Inflammatory macrophage treated with lipopolysaccharide for 1 hour (primary cell): Measurements from ENCODE around the gene TP73.

ENCODE experiments used
- DNase-seq, 2 donors: peaks; one replicate each; pipeline ENCODE4 v3.0.0-alpha.2; 2020 to 2022

TP73 gene

DNA sequence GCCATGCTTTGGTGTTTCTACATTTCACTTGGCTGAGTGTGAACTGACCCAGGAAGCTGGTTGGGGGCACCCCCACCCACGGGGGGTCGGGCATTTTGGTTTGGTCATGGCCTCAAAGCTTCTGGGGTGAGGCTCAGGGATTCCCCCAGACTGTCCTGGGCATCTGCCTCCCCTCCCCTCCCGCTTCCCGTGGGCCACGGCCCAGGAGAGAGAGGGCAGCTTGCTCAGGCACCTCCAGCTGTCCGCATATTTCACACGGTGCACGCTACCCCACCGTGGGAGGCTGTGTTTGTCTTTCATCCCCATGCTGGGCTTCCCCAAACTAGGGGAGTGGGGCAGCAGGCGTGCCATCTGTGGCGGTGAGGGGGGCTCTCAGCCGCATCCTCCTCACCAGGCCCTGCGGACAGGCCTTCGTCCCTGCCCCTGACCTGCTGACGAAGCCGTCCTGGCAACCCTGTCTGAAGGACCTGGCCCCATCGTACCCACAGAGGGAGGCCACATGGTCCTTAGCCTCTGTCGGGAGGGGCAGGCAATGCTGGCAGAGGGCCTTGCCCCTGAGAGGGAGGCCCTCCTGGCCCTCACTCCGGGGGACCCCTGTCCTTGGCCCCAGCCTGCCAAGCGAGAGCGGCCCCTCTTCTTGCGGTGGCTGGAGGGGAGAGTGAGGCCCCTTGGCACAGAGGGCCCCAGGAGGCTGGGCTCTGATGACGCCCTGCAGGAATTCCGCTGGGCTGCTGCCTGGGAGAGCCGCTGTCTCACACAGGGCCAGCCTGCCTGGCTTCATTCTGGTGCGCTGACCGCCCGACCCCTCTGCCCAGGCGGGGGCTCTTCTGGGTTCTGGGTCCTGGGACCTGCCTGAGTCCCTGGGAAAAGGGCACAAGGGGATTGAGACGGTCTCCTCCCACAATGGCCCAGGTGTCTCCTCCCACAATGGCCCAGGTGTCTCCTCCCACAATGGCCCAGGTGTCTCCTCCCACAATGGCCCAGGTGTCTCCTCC is 22.1 kb downstream of the TP73 start:
- DNase-seq = peak; percentile 71 to 86

DNA sequence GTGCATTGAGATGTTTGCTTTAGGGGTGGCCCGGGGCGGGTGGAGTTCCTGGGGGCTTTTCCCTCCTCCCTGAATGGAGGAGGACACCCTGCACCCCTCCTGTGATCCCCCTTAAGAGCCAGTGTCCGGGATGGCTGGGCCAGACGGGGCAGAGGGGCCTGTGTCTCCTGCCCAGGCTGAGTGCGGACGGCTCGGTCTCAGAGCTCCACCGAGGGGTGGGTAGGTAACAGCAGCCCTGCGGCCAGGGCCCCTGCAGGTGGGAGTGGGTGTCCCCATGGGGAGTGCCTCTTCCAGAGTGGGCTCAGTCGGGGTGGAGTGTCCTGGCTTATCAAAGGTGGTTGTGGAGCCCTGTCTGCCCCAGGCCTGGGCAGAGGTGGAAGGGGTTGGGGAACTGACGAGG is 23.1 kb downstream of the TP73 start:
- DNase-seq = no peak

DNA sequence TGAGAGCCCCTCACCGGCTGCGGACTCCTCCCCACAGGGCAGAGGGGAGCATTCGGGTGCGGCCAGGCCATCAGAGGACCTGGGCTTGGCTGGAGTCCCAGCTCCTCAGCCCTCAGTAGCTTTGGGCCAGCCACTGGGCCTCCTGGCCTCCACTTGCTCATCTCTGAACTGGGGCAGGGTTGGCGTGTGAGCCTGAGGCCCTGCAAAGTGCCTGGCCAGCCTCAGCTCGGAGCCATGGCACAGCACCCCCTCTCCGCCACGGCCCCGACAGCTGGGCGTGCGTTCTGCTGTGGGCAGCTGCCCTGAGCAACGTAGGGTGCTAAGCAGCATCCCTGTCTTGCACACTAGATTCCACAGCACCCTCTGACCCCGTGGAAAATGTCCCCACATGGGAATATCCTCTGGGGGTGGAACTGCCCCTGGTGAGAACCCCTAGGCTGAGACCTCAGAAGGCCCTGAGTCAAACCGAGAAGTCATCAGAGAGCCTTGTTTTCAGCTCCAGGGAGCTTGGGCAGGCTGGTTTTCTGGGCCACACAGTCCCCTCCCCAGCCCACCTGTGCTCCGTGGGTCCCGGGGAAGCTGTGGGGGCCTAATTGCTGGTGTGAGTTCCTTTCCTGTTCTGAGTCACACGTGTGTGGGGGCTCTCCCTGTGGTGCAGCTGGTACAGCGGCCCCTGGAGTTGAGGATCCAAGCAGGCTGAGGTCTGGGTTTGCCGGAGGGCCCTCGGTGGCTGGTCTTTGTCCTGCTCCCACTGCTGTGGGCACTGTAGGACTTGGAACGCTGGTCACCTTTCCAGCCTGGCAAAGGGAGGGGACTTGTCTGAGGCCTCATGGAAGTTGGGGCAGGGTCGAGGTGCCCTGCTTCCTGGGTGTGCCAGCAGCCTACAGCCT is 24.5 kb downstream of the TP73 start:
- DNase-seq = peak; percentile 59 to 75

DNA sequence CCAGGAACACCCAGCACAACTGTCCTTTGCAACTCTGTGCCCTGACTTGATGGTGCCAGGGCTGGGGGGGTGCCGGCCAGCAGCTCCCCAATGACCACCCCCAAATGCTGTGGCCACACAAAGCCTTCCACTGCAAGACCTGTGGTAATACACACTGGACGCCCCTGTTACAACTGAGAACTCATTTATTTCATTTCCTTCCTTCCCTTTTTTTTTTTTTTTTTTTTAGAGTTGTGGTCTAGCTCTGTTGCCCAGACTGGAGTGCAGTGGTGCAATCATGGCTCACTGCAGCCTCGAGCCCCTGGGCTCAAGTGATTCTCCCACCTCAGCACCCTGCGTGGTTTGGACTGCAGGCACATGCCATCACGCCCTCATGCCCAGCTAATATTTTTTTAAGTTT is 25.2 kb downstream of the TP73 start:
- peak; percentile 44 to 64 for DNase-seq

DNA sequence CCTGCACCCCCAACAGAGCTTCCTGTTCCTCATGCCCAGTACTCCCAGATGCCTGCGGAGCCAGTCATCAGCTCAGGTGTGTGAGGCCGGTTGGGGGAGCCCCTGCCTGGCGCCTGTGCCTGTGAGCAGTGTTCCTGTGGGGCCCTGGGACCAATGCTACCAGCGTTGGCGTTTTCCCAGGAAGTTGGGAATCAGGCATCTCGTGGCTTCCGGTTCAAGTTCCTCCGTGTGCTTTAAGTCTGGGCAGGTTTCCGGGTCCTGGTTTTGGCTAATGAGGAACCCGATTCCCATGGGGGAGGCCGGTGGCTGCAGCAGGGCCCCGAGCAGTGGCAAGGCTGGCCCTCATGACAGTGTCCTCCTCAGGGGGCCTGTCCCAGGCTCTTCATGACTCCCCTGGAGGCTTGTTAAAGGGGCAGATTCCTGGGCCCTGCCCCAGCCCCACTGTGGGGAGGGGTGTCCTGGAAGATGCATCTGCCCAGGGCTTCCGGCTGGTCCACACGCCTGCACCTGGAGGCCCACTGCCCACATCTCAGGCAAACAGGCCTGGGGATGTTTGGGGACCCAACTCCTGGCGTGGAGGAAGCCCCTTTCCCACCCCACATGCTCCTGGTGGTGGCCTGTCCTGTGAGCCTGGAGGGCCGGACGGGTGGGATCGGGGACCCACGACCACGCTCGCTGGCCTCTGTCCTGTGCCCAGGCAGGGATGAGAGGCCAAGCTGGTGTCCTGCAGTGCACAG is 26.2 kb downstream of the TP73 start:
- no peak for DNase-seq

DNA sequence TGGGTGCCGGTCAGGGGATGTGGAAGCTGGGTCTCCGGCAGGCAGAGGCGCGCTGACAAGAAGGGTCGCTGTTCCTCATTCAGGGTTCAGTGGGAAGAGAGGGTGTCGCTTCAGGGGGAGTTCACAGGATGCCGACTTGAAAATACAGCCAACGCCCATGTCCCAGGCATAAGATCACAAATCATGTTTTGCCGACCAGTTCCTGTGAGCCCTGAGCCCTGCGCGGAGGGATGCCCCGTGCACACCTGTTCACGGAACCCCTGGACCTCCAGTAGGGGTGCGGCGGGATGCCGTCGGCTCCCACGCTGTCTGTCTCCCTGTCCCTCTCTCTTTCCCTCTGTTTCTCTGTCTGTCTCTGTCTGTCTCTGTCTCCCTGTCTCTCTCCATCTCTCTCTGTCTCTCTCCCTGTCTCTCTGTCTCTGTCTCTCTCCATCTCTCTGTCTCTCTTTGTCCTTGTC is 26.8 kb downstream of the TP73 start:
- DNase-seq = no peak

DNA sequence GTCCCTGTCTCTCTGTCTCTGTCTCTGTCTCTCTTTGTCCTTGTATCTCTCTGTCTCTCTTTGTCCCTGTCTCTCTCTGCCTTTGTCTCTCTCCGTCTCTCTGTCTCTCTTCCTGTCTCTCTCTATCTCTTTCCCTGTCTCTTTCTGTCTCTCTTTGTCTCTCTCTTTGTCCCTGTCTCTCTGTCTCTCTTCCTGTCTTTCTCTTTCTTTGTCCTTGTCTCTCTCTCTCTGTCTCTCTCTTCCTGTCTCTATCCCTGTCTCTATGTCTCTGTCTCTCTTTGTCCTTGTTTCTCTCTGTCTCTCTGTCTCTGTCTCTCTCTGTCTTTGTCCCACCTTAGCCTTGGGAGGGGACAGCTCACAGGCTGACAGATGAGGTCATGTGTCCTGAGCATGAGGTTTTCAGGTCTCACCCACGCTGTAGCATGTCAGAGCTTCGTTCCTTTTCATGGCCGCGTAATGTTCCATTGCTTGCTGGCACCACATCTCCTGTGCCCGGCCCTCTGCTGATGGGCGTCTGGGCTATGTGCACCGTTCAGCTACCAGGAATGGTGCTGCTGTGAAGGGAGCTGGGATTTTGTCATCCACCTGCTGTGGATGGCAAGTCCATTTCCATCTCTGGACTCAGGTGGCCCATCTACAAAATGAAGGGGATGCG is 27.6 kb downstream of the TP73 start:
- no peak for DNase-seq

DNA sequence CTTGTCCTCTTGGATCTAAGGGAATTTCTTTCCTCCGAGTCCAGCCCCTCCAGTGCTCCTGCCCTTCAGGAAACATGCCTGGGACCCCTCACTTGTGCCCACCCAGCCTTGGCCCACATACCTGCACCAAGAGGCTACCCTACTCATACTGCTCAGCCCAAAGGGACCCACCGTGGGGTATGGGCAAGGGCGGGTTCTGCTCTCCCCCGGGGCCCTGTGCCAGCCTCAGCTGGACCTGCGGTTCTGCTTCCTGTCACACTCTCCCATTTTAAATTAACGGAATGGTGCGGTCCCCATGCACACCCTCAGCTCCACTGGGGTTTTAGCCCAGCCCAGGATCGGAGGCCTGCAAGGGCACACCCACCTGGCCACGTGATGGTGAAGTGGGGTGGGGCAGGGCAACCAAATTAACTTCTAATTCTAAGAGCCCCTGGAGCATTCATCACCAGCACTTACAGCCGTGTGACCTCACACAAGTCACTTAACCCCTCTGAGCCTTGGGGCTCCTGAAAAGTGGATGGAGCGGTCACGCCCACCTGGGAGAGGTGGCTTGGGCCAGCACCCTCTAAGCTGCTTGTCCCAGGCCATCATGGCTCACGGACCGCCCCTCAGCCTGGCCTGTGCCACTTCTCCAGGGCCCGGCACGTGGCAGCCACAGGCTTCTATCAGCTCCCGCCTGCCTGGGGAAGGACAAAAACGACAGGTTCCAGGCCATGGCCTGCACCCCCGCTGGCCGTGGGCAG is 28.3 kb downstream of the TP73 start:
- DNase-seq = no peak

DNA sequence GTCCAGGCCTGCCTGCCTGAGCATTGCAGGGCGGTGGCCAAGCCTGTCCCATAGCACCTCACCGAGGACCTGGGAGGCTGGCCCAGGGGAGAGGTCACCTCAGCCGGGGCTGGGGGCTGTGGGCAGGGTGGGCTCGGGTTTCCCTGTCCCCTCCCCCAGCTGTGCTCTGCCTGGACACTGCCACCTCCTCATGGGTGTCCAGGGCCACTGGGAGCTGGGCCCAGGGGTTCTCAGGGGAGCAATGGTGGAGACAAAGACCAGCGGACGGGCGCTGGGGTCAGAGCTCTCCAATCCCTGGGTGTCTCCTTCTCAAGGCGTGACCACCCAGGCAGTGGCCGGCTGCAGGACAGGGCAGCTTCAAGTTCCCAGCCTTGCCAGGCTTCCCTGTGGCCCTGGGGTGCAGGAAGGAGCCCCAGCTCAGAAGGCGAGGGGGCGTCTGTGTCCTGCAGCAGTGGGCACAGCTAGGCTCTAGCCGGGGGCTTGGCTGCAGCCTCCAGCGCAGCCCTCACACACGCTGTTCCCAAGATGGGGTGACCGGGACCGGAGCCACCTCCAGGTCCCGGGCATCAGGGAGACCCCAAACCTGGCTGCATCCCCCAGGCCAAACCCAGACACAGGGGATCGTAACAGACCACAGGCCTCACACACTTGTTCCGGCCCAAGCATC is 29.0 kb downstream of the TP73 start:
- DNase-seq = no peak

DNA sequence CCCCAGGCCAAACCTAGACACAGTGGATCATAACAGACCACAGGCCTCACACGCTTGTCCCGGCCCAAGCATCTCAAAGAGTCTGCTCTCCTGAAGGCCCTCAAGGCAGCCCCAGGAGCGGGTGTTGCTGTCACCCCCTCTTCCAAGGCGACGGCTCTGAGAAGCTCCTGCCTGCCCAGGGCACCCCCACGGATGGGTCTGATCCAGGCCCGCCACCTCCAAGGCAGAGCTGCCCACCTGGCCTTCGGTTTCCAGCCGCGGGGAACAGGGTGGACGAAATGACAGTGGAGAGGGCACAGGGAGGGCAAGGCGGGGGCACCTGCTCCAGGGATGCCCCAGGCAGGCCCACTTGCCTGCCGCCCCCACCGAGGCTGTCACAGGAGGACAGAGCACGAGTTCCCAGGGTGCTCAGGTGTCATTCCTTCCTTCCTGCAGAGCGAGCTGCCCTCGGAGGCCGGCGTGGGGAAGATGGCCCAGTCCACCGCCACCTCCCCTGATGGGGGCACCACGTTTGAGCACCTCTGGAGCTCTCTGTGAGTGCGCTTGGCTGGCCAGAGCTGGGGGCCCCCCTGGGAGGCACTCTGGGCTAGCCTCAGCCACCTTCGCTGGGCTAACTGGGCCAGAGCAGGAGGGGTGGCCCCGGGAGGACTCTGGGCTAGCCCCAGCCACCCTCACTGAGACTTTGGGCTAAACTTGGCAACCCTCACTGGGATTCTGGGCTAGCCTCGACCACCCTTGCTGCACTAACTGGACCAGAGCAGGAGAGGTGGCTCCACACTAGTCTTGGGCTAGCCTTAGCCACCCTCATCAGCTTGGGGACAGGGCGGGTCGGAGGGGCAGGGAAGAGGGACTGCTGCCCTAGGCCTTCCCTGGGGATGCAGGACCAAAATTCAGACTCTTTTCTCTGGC is 29.8 kb downstream of the TP73 start:
- DNase-seq = no peak

DNA sequence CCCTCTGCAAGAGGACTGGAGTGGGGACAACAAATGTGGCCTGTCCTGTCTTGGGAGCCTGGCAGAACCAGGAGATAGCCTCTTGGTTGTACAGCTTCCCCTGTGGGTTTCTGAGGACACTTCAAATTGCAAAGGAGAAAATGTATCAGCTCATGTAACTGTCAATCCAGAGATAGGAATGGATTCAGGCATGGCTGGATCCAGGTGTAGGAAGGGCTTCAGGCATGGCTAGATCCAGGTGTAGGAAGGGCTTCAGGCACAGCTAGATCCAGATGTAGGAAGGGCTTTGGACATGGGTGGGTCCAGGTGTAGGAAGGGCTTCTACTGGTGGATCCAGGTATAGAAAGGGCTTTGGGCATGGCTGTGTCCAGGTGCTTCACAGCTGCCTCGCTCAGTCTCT is 30.9 kb downstream of the TP73 start:
- no peak for DNase-seq

DNA sequence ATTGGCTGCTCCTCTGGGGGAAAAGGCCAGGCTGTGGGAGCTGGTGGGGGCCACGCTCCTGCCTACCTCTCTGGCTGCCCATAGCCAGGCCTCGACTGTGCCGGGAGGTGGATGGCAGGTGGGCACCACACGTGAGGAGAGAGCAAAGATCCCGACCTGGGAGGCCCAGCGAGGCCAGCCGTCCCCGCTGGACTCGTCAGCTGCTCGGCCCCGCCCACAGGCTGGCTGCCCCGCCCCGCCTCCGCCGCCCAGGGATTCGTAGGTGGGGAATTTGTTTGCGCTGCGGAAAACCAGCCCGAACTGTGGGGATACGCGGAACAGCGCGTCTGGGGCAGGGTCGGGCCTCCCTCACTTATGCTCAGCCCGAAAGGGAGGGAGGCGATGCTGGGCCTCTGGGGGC is 31.7 kb downstream of the TP73 start:
- DNase-seq = peak in 1 of 2 donors; percentile 38

DNA sequence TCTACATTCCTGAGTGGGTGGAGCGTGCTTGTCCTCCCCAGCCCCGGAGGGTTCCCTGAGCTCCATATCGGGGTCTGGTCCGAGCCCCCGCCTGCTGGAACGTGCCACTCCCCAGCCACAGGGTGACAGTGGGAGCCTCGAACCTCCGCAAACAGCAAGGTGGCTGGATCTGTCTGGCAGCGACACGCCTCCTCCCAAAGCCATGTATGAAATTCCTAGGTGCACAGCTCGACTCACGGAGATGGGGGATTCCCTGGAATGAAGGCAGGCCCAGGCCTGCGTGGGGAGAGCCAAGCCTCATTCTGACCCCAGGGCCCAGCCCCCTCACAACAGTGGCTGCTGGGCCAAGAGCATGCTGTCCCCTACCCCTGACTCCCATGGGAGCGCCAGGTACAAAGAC is 32.9 kb downstream of the TP73 start:
- DNase-seq = no peak

DNA sequence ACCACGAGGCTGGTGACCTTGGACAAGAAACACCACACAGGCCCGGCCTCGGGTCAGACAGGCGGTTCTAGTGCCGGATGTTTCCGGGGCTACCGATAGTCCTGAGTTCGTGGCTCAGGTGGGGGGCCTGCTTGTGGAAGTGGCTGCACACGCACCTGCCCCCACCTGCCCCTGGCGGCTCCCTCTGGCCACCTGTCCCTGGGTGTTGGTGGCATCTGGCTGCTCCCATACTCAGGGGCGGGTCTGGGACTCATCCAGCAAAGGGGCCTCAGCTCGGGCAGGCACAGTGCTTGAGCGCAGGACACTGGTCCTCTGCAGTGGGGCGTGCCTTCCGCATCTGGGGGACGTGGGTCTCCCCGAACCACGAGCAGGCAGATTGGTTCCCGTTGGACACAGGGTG is 33.6 kb downstream of the TP73 start:
- no peak for DNase-seq

DNA sequence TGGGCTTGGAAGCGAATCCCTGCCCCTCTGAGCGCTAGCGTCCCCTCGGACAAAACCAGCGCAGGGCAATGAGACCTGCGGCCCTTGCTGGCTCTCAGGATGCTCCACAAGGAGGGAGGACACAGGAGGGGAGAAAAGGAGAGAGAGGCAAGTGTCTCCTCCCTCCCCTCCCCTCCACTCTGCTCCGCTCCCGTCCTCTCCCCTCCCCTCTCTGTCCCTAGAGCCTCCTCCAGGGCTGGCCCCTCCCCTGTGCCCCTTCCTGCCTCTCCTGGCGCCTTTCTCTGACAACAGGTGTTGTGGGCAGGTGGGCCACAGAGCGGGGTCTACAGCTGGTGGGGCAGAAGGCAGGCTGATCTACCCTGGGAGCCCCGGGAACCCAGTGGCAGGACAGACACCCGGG is 35.2 kb downstream of the TP73 start:
- no peak for DNase-seq

DNA sequence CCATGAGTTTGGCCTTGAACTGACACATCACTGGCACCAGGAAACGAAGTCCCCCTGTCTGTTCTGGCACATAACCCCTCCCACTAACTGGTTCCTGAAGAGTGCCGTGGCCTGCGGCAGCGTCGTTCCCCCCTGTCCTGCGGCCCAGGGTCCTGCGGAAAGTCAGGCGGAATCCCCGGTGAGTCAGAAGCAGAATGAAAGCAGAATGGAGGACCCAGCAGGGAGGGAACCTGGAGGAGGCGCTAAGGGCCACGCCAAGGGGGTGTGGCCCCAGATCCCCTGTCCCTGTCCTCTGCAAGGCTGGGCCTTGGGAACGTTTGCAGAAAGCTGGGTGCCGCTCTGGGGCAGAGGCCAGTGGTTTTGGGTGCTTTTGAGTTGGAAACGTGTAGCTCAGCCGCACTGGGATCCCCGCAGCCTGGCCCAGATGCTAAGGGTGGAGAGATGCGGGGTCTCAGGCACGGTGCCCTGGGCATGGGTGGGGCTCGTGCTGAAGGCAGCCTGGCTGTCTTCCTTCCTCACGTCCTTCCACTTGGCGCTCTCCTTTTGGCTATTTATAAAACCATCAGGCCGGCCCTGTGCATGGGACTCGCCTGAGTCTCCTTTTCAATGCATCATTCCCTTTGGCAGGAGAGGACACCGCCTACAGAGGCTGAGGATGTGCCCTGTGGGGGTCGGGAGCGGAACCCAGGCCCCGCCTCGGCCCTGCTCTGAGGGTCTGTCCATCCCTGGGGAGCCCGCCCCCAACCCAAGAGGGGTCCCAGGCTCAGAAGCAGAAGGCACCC is 36.2 kb downstream of the TP73 start:
- peak in 1 of 2 donors; percentile 30 for DNase-seq

DNA sequence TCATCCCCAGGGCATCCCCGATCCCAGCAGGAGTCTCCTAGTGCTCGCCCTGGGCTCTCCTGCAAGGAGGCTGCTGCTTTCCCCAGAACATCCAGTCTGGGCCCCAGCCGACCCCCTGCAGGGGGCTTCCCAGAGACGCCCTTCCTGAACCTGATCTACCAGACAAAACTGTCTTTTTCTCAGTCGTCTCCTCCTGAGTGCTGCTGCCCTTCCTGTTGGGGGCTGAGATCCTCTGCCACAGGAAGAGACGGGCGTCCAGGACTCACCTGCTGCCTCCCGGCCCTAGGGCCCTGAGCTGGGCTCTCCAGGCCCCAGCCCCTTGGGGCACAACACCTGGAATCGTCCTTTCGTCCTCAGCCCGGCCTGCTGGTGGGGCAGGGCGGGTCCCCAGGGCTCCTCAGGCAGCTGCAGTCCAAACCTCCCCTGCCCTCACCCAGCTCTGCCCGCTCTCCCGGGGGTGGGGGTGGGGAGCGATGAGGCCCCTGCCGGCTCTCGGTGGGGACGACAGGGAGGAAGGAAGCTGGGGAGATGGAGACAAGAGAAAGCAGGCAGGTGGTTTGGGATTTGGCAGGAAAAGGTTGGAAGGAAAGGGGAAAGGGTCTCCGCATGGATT is 36.9 kb downstream of the TP73 start:
- no peak for DNase-seq

DNA sequence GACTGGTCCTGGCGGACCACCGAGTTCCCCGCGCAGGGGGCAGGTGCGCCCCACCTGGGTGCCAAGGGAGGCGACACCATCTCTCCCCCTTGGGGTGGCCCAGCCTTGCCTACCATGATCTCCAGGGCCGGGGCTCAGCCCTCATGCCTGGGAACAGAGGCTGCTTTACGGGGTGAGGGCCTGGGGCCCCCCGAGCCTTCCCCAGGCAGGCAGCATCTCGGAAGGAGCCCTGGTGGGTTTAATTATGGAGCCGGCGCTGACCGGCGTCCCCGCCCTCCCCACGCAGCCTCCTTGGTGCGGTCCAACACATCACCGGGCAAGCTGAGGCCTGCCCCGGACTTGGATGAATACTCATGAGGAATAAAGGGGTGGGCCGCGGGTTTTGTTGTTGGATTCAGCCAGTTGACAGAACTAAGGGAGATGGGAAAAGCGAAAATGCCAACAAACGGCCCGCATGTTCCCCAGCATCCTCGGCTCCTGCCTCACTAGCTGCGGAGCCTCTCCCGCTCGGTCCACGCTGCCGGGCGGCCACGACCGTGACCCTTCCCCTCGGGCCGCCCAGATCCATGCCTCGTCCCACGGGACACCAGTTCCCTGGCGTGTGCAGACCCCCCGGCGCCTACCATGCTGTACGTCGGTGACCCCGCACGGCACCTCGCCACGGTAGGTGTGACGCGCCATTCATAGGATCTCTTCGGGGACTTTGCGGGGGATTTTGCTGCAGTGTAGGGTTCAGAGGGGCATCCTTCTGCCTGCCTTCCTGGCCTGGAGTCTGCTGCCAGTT is 38.2 kb downstream of the TP73 start:
- DNase-seq = no peak
